WTC11 (cell line): ENCODE measurements around the gene PLA2G12A.

Experiments
- ATF3 ChIP-seq: sonication (generic); formaldehyde crosslinking; conservative IDR thresholded peaks from 2 replicates; pipeline ENCODE4 v1.8.1; 2022; ENCODE audit warnings: mild to moderate bottlenecking, missing genetic modification reagents
- E2F5 ChIP-seq: sonication (generic); formaldehyde crosslinking; IDR thresholded peaks from 2 replicates; pipeline ENCODE4 v1.8.1; 2022; ENCODE audit warnings: mild to moderate bottlenecking, moderate library complexity, missing genetic modification reagents
- HMGA2 ChIP-seq: fragments of 250-450 bp; sonication (Bioruptor Pico); IDR thresholded peaks from 2 replicates; pipeline ENCODE4 v1.4.0; 2021; ENCODE audit warnings: mild to moderate bottlenecking, moderate library complexity
- MYBL2 ChIP-seq: sonication (generic); formaldehyde crosslinking; IDR thresholded peaks from 2 replicates; pipeline ENCODE4 v1.8.1; 2023; ENCODE audit warnings: mild to moderate bottlenecking, moderate library complexity, missing genetic modification reagents
- ZNF263 ChIP-seq: sonication (generic); formaldehyde crosslinking; IDR thresholded peaks from 2 replicates; pipeline ENCODE4 v1.8.1; 2022; ENCODE audit warnings: low read depth, mild to moderate bottlenecking, moderate library complexity, missing genetic modification reagents
- TF ChIP-seq, protein P1 (sequence below): fragments of 200-600 bp; IDR thresholded peaks from 2 replicates; pipeline ENCODE4 v1.8.0; 2022; ENCODE audit warnings: antibody characterized with exemption

DNA sequence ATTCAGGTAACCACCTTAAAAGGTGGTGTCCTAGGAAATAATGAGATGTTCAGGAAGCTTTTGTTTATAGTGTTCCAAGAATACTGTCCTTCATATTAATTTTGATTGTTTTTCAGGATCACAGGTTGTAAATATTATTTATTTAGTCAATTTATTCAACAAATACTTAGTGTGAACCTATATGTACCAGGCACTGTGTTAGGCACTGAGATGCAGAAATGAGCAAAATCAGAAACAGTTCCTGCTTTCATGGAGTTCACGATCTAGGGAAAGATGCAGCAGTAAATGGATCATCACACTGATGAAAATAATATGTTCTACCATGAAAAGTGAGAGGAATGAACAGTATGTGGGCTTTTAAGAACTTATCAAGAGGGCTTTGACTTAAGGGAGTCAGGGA, 18.2 kb upstream of the PLA2G12A start:
- TF ChIP-seq, protein P1, sequence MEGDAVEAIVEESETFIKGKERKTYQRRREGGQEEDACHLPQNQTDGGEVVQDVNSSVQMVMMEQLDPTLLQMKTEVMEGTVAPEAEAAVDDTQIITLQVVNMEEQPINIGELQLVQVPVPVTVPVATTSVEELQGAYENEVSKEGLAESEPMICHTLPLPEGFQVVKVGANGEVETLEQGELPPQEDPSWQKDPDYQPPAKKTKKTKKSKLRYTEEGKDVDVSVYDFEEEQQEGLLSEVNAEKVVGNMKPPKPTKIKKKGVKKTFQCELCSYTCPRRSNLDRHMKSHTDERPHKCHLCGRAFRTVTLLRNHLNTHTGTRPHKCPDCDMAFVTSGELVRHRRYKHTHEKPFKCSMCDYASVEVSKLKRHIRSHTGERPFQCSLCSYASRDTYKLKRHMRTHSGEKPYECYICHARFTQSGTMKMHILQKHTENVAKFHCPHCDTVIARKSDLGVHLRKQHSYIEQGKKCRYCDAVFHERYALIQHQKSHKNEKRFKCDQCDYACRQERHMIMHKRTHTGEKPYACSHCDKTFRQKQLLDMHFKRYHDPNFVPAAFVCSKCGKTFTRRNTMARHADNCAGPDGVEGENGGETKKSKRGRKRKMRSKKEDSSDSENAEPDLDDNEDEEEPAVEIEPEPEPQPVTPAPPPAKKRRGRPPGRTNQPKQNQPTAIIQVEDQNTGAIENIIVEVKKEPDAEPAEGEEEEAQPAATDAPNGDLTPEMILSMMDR = no peak
- no peak for TF ChIP-seq E2F5
- TF ChIP-seq HMGA2 (CRISPR knock-in tag) = no peak
- no peak for TF ChIP-seq MYBL2 (CRISPR knock-in tag)
- no peak for TF ChIP-seq ZNF263
- TF ChIP-seq ATF3 (CRISPR knock-in tag) = no peak
